KMS-11 (cell line): ENCODE results near the gene AP4E1.
A peak's percentile ranks its signal among the peaks of the same experiment; 100 is the strongest.

Source experiments
- H2AFZ ChIP-seq: fragments of 200-600 bp; sonication (generic); 2 replicates; pipeline ENCODE4 v1.6.1; 2016; ENCODE audit warnings: antibody characterized with exemption, mixed run types, low read depth
- H3K27ac ChIP-seq: fragments of 200-600 bp; sonication (generic); 2 replicates; pipeline ENCODE4 v1.6.1; 2016; ENCODE audit warnings: mild to moderate bottlenecking, mixed run types
- H3K27me3 ChIP-seq: fragments of 200-600 bp; sonication (generic); 2 replicates; pipeline ENCODE4 v1.6.1; 2017; ENCODE audit warnings: mild to moderate bottlenecking, low read depth, mixed run types, moderate library complexity; ENCODE audit not compliant: insufficient read depth
- H3K36me3 ChIP-seq: fragments of 200-600 bp; sonication (generic); 2 replicates; pipeline ENCODE4 v1.6.1; 2017; ENCODE audit warnings: mild to moderate bottlenecking, mixed run types; ENCODE audit not compliant: insufficient read depth
- H3K4me1 ChIP-seq: fragments of 200-600 bp; sonication (generic); 2 replicates; pipeline ENCODE4 v1.6.1; 2016; ENCODE audit warnings: mild to moderate bottlenecking, low read depth, mixed run types; ENCODE audit not compliant: poor library complexity, severe bottlenecking
- H3K4me2 ChIP-seq: fragments of 200-600 bp; sonication (generic); 2 replicates; pipeline ENCODE4 v1.7.0; 2016; ENCODE audit warnings: mild to moderate bottlenecking, mixed run types
- H3K4me3 ChIP-seq: fragments of 200-600 bp; sonication (generic); IDR thresholded peaks from 2 replicates; pipeline ENCODE4 v1.6.1; 2017; ENCODE audit warnings: low read depth, low read length, mixed read lengths; ENCODE audit not compliant: insufficient read depth
- H3K79me2 ChIP-seq: fragments of 200-600 bp; sonication (generic); 2 replicates; pipeline ENCODE4 v1.6.1; 2016; ENCODE audit warnings: low read depth, mixed run types; ENCODE audit not compliant: insufficient read depth
- H3K9ac ChIP-seq: fragments of 200-600 bp; sonication (generic); 2 replicates; pipeline ENCODE4 v1.6.1; 2016; ENCODE audit warnings: mild to moderate bottlenecking, mixed run types
- H4K20me1 ChIP-seq: fragments of 200-600 bp; sonication (generic); 2 replicates; pipeline ENCODE4 v1.6.1; 2016; ENCODE audit warnings: mild to moderate bottlenecking, mixed run types; ENCODE audit not compliant: insufficient read depth
- CTCF ChIP-seq: fragments of 200-600 bp; sonication (generic); conservative IDR thresholded peaks from 2 replicates; pipeline ENCODE4 v1.6.1; 2017; ENCODE audit warnings: low read depth, mild to moderate bottlenecking, antibody characterized with exemption, low read length, moderate library complexity, mixed read lengths

Gene AP4E1

GRCh38 chr15:50880651-50881114, 27.8 kb upstream of the AP4E1 start:
- H3K27ac ChIP-seq = peak overlapping the region; percentile 44; the same call in 1 of the 2 replicates
- TF ChIP-seq CTCF = no peak
- peaks cover 66% of the 10 kb centered on the region for H3K4me1 ChIP-seq
- H4K20me1 ChIP-seq = no peaks in the 10 kb centered on the region
- H3K4me2 ChIP-seq = peak overlapping the region; percentile 43
- H3K9ac ChIP-seq = no peak overlapping the region
- H3K4me3 ChIP-seq = no peak overlapping the region
- H3K27me3 ChIP-seq = no peaks in the 10 kb centered on the region
- H3K36me3 ChIP-seq = no peaks in the 10 kb centered on the region
- H3K79me2 ChIP-seq = no peaks in the 10 kb centered on the region
- H2AFZ ChIP-seq = no peak overlapping the region

- H2AFZ ChIP-seq = no peak overlapping the region
- peaks cover 66% of the 10 kb centered on the region for H3K4me1 ChIP-seq
- TF ChIP-seq CTCF = no peak
- H3K4me3 ChIP-seq = no peak overlapping the region
- H3K27me3 ChIP-seq = no peaks in the 10 kb centered on the region
- H3K79me2 ChIP-seq = no peaks in the 10 kb centered on the region
- H4K20me1 ChIP-seq = no peaks in the 10 kb centered on the region
- peak overlapping the region; percentile 44; the same call in 1 of the 2 replicates for H3K27ac ChIP-seq
- H3K4me2 ChIP-seq = peak overlapping the region; percentile 43; the same call in 1 of the 2 replicates
- no peaks in the 10 kb centered on the region for H3K36me3 ChIP-seq
- no peak overlapping the region for H3K9ac ChIP-seq
These were observed 27.1 kb upstream of the AP4E1 start for GRCh38 chr15:50881121-50882048.

- TF ChIP-seq CTCF = no peak
- H4K20me1 ChIP-seq = no peaks in the 10 kb centered on the region
- no peaks in the 10 kb centered on the region for H3K27me3 ChIP-seq
- no peak overlapping the region for H3K4me2 ChIP-seq
- H3K4me3 ChIP-seq = no peak overlapping the region
- no peak overlapping the region for H3K27ac ChIP-seq
- no peaks in the 10 kb centered on the region for H3K79me2 ChIP-seq
- H3K4me1 ChIP-seq = peaks cover 42% of the 10 kb centered on the region
- H2AFZ ChIP-seq = no peak overlapping the region
- H3K9ac ChIP-seq = no peak overlapping the region
- no peaks in the 10 kb centered on the region for H3K36me3 ChIP-seq
These were observed 24.6 kb upstream of the AP4E1 start for GRCh38 chr15:50883903-50884302.

GRCh38 chr15:50884540-50884939, 23.9 kb upstream of the AP4E1 start:
- no peak for TF ChIP-seq CTCF
- Histone ChIP-seq H3K79me2 (no peaks in the 10 kb centered on the region), H3K27me3 (no peaks in the 10 kb centered on the region), H3K4me2 (no peak overlapping the region), H2AFZ (no peak overlapping the region), H4K20me1 (no peaks in the 10 kb centered on the region), H3K4me1 (peaks cover 35% of the 10 kb centered on the region), H3K27ac (no peak overlapping the region), H3K9ac (no peak overlapping the region), H3K36me3 (no peaks in the 10 kb centered on the region), H3K4me3 (no peak overlapping the region)
